Neuronal stem cell (in vitro differentiated cells): Measurements from ENCODE around the gene CPO.

Experiments used
- DNase-seq: peaks from one replicate; pipeline ENCODE4 v3.0.0-alpha.2; 2013; ENCODE audit warnings: low spot score
- H2AFZ ChIP-seq: one replicate; pipeline ENCODE4 v1.6.1; 2013; ENCODE audit warnings: mild to moderate bottlenecking, low read length, inconsistent platforms
- H2AK5ac ChIP-seq: 2 replicates; pipeline ENCODE4 v1.6.1; 2013; ENCODE audit warnings: low read depth, mild to moderate bottlenecking, inconsistent platforms, low read length, moderate library complexity, mixed read lengths
- H2BK120ac ChIP-seq: 2 replicates; pipeline ENCODE4 v1.6.1; 2013; ENCODE audit warnings: low read depth, mild to moderate bottlenecking, inconsistent platforms, low read length, moderate library complexity, mixed read lengths
- H2BK12ac ChIP-seq: one replicate; pipeline ENCODE4 v1.6.1; 2013; ENCODE audit warnings: low read length, inconsistent platforms
- H2BK15ac ChIP-seq: 2 replicates; pipeline ENCODE4 v1.6.1; 2013; ENCODE audit warnings: mild to moderate bottlenecking, low read length, inconsistent platforms, mixed read lengths
- H2BK5ac ChIP-seq: one replicate; pipeline ENCODE4 v1.6.1; 2013; ENCODE audit warnings: inconsistent platforms, mild to moderate bottlenecking, low read length, moderate library complexity
- H3K14ac ChIP-seq: one replicate; pipeline ENCODE4 v1.6.1; 2013; ENCODE audit warnings: low read length, inconsistent platforms
- H3K18ac ChIP-seq: 2 replicates; pipeline ENCODE4 v1.6.1; 2013; ENCODE audit warnings: low read length, inconsistent platforms
- H3K23ac ChIP-seq: 2 replicates; pipeline ENCODE4 v1.6.1; 2013; ENCODE audit warnings: low read depth, mild to moderate bottlenecking, mixed read lengths, low read length, inconsistent platforms; ENCODE audit not compliant: poor library complexity
- H3K27ac ChIP-seq: replicated peaks from 3 replicates; pipeline ENCODE4 v1.5.1; 2013; ENCODE audit warnings: low read length, inconsistent platforms
- H3K27me3 ChIP-seq, 3 experiments: 2 replicates each; pipeline ENCODE4 v1.6.1; 2013; ENCODE audit warnings: low read length in 3 of 3, mild to moderate bottlenecking in 2 of 3, inconsistent platforms in 1 of 3, low read depth in 1 of 3, mixed read lengths in 1 of 3, moderate library complexity in 1 of 3; ENCODE audit not compliant: control insufficient read depth in 3 of 3, insufficient read depth in 3 of 3
- H3K36me3 ChIP-seq, 2 donors: replicated peaks in 1 of 2; 2 replicates each; pipeline ENCODE4 v1.6.1; 2013; ENCODE audit warnings: low read length in 2 of 2; ENCODE audit not compliant: control insufficient read depth in 2 of 2, insufficient read depth in 2 of 2
- H3K4ac ChIP-seq: 2 replicates; pipeline ENCODE4 v1.6.1; 2013; ENCODE audit warnings: inconsistent platforms, mild to moderate bottlenecking, low read length, moderate library complexity
- H3K4me1 ChIP-seq, 2 donors: 1 replicate in 1 of 2; 2 replicates in 1 of 2; pipeline ENCODE4 v1.6.1; 2013; ENCODE audit warnings: low read length in 2 of 2, low read depth in 1 of 2; ENCODE audit not compliant: control insufficient read depth in 2 of 2, insufficient read depth in 1 of 2
- H3K4me2 ChIP-seq: one replicate; pipeline ENCODE4 v1.6.1; 2013; ENCODE audit warnings: mild to moderate bottlenecking, low read length, inconsistent platforms; ENCODE audit not compliant: insufficient read depth, poor library complexity, severe bottlenecking
- H3K4me3 ChIP-seq, 2 donors: 2 replicates each; pipeline ENCODE4 v1.5.1; 2013; ENCODE audit warnings: low read length in 2 of 2, mild to moderate bottlenecking in 2 of 2, inconsistent platforms in 1 of 2, moderate library complexity in 1 of 2
- H3K79me1 ChIP-seq: one replicate; pipeline ENCODE4 v1.6.1; 2013; ENCODE audit warnings: low read depth, mild to moderate bottlenecking, inconsistent platforms, low read length, moderate library complexity
- H3K9ac ChIP-seq: one replicate; pipeline ENCODE4 v1.6.1; 2013; ENCODE audit warnings: mild to moderate bottlenecking, low read depth, low read length, inconsistent platforms; ENCODE audit not compliant: poor library complexity
- H3K9me3 ChIP-seq, 2 donors: replicated peaks in 1 of 2; 2 replicates each; pipeline versions ENCODE3 to v1.6.1; 2013; ENCODE audit warnings: low read length in 2 of 2, mild to moderate bottlenecking in 2 of 2, inconsistent platforms in 1 of 2, low read depth in 1 of 2, mixed read lengths in 1 of 2, moderate library complexity in 1 of 2; ENCODE audit not compliant: control insufficient read depth in 2 of 2, insufficient read depth in 1 of 2
- H4K8ac ChIP-seq: one replicate; pipeline ENCODE4 v1.6.1; 2013; ENCODE audit warnings: low read depth, mild to moderate bottlenecking, inconsistent platforms, low read length, moderate library complexity
- H4K91ac ChIP-seq: one replicate; pipeline ENCODE4 v1.6.1; 2013; ENCODE audit warnings: low read length, low read depth, mild to moderate bottlenecking, inconsistent platforms; ENCODE audit not compliant: poor library complexity
- WGBS, 2 donors: extraction: QIAGEN DNeasy Blood & Tissue Kit; methylation state at CpG; one replicate each; pipeline ENCODE4 v1.1.7; 2013; ENCODE audit warnings: missing lambda C conversion rate in 2 of 2, mixed read lengths in 1 of 2; ENCODE audit not compliant: insufficient read length in 2 of 2, insufficient replicate concordance in 1 of 2; ENCODE audit errors: extremely low coverage in 2 of 2; 5-methylcytosine and 5-hydroxymethylcytosine counted together

CPO gene

DNA sequence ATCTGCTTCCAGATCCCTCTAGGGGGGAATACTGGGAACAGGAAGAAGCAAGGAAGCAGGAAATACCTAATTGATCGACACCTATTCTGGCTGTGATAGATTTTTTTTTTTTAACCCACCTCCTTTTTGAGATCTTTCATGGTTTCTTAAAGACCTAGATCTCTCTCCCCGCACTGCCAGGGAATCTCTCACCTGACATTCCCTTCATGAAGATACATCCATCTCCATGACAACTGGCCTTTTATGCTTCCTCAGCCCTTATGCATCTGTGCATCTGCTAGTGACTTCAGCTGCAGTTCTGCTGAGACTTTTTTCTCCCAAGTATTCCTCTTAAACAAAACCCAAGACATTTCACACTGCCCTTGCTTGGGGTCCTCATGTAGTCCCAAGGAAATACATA lies 21.1 kb upstream of the CPO start:
- Histone ChIP-seq H4K91ac (no peak overlapping the region), H3K9me3 (peaks cover 0 to 2% of the 10 kb centered on the region in 2 donors), H2BK12ac (no peak overlapping the region), H3K79me1 (no peaks in the 10 kb centered on the region), H3K27ac (no peak overlapping the region), H3K27me3 (peaks cover 0 to 7% (median 0%) of the 10 kb centered on the region in 3 experiments), H4K8ac (no peak overlapping the region), H3K4me1 (peaks cover 0 to 2% of the 10 kb centered on the region in 2 donors), H3K9ac (no peak overlapping the region), H3K18ac (no peak overlapping the region), H3K4me3 (no peak overlapping the region), H2BK120ac (no peak overlapping the region), H2BK5ac (no peak overlapping the region), H3K36me3 (no peaks in the 10 kb centered on the region), H2BK15ac (no peak overlapping the region), H2AFZ (no peak overlapping the region), H3K4me2 (no peak overlapping the region), H3K4ac (no peak overlapping the region), H3K23ac (no peak overlapping the region), H3K14ac (no peak overlapping the region), H2AK5ac (no peak overlapping the region)
- no peak for DNase-seq
- no CpG with 5 or more reads among the region's 2 CpGs for WGBS, 2 donors

- WGBS, 2 donors, result no CpG with 5 or more reads among the region's 3 CpGs
- no peak overlapping the region for H2BK120ac ChIP-seq
- H3K9me3 ChIP-seq, result peaks cover 0 to 2% of the 10 kb centered on the region in 2 donors
- no peaks in the 10 kb centered on the region for H3K36me3 ChIP-seq
- H3K4me3 ChIP-seq, result peak overlapping the region in 1 of 2 donors; percentile 16
- no peaks in the 10 kb centered on the region for H3K79me1 ChIP-seq
- H2BK5ac ChIP-seq, result no peak overlapping the region
- H3K9ac ChIP-seq, result no peak overlapping the region
- H3K23ac ChIP-seq, result no peak overlapping the region
- no peak overlapping the region for H2BK15ac ChIP-seq
- H4K91ac ChIP-seq, result no peak overlapping the region
- no peak overlapping the region for H3K27ac ChIP-seq
- DNase-seq, result no peak
- no peak overlapping the region for H4K8ac ChIP-seq
- H3K27me3 ChIP-seq, result peaks cover 0 to 7% (median 0%) of the 10 kb centered on the region in 3 experiments
- H2AFZ ChIP-seq, result no peak overlapping the region
- no peak overlapping the region for H3K4me2 ChIP-seq
- no peak overlapping the region for H2AK5ac ChIP-seq
- peak overlapping the region; percentile 35 for H3K18ac ChIP-seq
- H2BK12ac ChIP-seq, result no peak overlapping the region
- peaks cover 0 to 2% of the 10 kb centered on the region in 2 donors for H3K4me1 ChIP-seq
- no peak overlapping the region for H3K14ac ChIP-seq
- H3K4ac ChIP-seq, result no peak overlapping the region
Measured at GRCh38 chr2:206920310-206920709, 19.0 kb upstream of the CPO start.

- Histone ChIP-seq H3K27me3 (peaks cover 0 to 7% (median 0%) of the 10 kb centered on the region in 3 experiments), H2AFZ (no peak overlapping the region), H3K4me1 (peaks cover 0 to 2% of the 10 kb centered on the region in 2 donors), H3K9me3 (peaks cover 0 to 2% of the 10 kb centered on the region in 2 donors), H3K23ac (no peak overlapping the region), H3K4ac (no peak overlapping the region), H2BK5ac (no peak overlapping the region), H4K8ac (no peak overlapping the region), H3K79me1 (no peaks in the 10 kb centered on the region), H3K9ac (no peak overlapping the region), H4K91ac (no peak overlapping the region), H2BK15ac (no peak overlapping the region), H3K4me2 (no peak overlapping the region), H3K4me3 (no peak overlapping the region), H3K14ac (no peak overlapping the region), H3K18ac (no peak overlapping the region), H3K27ac (no peak overlapping the region), H2AK5ac (no peak overlapping the region), H2BK120ac (no peak overlapping the region), H3K36me3 (no peaks in the 10 kb centered on the region), H2BK12ac (no peak overlapping the region)
- no CpG with 5 or more reads among the region's 2 CpGs for WGBS, 2 donors
- no peak for DNase-seq
Measured at GRCh38 chr2:206920951-206921350, 18.4 kb upstream of the CPO start.

DNA sequence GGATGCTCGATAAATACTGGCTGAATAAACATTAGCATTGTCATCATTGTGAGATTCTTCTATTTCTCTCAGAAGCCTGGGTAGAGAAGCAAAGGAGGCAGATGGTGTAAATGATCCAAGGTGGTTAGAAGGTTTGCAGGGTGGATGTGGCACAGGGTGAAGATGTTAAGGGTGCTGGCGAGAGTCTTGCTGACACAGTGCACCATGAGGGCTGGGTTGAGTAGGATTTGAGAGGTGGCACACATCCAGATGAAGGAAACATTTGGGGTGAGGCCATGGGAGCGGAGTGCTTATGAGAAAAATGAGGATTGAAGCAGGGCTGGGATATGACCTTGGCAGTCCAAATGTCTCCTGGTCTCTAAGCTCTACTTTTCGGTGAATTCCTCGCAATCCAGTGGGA lies 17.8 kb upstream of the CPO start:
- H4K8ac ChIP-seq, result no peak overlapping the region
- peaks cover 0 to 2% of the 10 kb centered on the region in 2 donors for H3K9me3 ChIP-seq
- H4K91ac ChIP-seq, result no peak overlapping the region
- peaks cover 0 to 2% of the 10 kb centered on the region in 2 donors for H3K4me1 ChIP-seq
- no peak overlapping the region for H3K9ac ChIP-seq
- no peak for DNase-seq
- no peak overlapping the region for H2AK5ac ChIP-seq
- no peak overlapping the region for H2AFZ ChIP-seq
- no peak overlapping the region for H3K4me2 ChIP-seq
- no peak overlapping the region for H2BK12ac ChIP-seq
- H3K4ac ChIP-seq, result no peak overlapping the region
- H3K23ac ChIP-seq, result no peak overlapping the region
- H3K27me3 ChIP-seq, result peaks cover 0 to 7% (median 0%) of the 10 kb centered on the region in 3 experiments
- H2BK120ac ChIP-seq, result no peak overlapping the region
- no peak overlapping the region for H3K4me3 ChIP-seq
- no peak overlapping the region for H2BK15ac ChIP-seq
- no peak overlapping the region for H2BK5ac ChIP-seq
- H3K18ac ChIP-seq, result no peak overlapping the region
- H3K36me3 ChIP-seq, result no peaks in the 10 kb centered on the region
- no peaks in the 10 kb centered on the region for H3K79me1 ChIP-seq
- WGBS, 2 donors, result no CpG with 5 or more reads among the region's 5 CpGs
- no peak overlapping the region for H3K14ac ChIP-seq
- H3K27ac ChIP-seq, result no peak overlapping the region
